Right kidney (tissue), 1 donor: ENCODE measurements around the gene CLSTN2.

Experiments used
- DNase-seq: peaks from one replicate; pipeline ENCODE4 v3.0.0-alpha.2; 2016

The CLSTN2 gene

GRCh38 chr3:140461250-140461649 is 526.3 kb downstream of the CLSTN2 start:
- no peak for DNase-seq

GRCh38 chr3:140463355-140463754 is 528.4 kb downstream of the CLSTN2 start:
- DNase-seq: no peak

DNA sequence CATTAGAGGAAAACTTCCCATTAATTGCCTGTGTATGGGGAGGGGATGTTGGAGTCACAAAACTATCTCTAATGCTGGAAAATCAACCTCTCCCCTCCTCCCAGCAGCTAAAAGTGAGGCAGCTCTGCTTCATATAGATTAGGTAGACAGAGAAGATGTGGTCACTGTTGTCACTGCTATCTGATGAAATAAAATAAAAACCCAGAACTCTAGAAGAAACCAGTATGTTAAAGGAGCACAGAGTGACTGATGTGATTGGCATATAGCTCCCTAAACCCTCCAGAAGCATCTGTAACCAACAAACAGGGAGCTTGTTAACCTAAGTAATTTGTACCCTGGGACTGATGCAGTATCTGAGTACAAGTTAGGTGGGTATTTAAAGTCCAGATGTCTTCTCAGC is 531.0 kb downstream of the CLSTN2 start:
- DNase-seq: no peak

DNA sequence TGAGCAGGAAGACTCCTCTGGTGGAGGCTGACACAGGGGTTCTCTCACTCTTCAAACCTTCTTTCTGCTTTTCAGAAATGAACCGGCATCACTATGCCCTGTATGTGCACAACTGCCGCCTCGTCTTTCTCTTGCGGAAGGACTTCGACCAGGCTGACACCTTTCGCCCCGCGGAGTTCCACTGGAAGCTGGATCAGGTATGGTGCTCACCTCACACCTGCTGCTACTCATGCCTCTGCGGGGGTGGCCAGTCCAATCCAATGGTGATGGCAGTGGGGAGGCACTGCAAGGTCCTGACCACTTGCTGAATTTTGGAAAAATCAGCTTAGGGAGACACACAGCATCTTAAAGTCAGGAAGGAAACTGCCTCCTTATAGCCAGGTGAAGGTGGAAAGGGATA is 531.5 kb downstream of the CLSTN2 start:
- no peak for DNase-seq

- DNase-seq: no peak
These were observed 532.2 kb downstream of the CLSTN2 start for GRCh38 chr3:140467104-140467577.

GRCh38 chr3:140467796-140468315 is 532.9 kb downstream of the CLSTN2 start:
- DNase-seq: no peak

- no peak for DNase-seq
These were observed 533.4 kb downstream of the CLSTN2 start for GRCh38 chr3:140468407-140468806.

DNA sequence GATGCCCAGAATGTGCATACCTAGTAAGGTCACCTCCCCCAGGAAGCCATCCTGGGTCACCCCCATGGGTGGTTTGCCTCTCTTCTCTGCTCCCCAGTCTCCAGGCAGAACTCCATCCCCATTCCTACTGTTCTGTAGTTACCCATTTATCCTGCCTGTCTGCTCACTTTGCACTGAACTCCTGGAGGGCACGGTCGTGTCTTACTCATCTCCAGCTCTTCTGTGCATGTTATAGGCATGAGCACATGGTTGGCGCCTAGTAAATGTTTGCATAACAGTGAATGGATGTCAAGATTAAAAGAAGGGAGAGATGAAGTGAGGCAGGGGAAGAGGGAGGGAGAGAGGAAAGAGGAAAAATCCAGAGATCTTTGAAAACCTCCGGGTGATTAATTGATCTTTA is 534.5 kb downstream of the CLSTN2 start:
- no peak for DNase-seq

- DNase-seq: no peak
These were observed 535.2 kb downstream of the CLSTN2 start for GRCh38 chr3:140470211-140470610.

DNA sequence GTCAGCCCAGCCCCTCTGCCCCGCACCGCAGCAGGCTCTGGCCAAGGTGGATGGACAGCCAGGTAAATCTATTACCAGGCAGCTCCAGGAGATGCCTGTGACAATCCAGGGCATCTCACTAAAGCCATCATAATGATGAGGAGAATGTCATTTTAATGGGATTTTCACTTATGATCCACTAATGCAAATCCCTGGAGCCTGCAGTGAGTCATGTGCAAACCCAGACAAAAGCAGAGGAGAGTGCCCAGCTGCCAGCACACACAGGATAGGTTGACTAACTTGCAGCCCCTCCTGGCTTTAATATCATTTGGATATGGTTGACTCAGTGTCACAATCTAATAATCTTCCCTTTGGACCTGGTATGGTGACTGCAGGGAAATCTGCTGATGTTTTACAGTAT is 536.0 kb downstream of the CLSTN2 start:
- no peak for DNase-seq

DNA sequence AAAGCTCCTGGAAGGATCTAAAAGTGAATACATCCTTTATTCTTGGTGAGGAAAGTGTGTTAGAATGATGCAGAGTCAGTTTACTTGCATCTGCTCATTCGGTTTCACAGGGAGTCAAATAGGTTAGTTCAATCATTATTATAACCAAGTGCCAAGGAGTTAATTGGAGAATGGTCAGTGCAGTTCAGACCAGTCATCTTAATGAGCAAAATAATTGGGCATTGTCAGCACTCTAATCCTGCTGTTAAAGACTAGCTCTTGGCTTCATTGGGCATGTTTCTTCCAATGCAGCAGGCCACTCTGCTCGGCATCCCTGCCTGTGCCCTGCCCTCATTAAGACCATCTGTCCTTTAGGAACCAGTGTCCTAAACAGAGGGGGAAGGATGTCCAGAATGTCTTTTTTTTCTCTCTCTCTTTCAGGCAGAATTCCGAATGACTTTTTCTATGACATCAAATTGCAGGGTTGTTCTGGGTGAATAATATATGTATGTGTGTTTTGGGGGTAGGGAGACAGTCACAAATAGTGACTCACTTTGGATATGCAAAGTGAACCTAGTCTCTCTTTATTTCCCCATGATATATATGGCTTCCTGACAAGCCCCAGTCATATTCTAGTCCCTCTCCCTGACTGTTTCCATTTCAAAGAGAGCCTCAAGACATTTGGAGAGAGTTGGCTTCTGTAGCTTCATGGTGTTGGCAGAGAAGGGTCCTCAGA is 537.5 kb downstream of the CLSTN2 start:
- no peak for DNase-seq

GRCh38 chr3:140487566-140487965 is 552.6 kb downstream of the CLSTN2 start:
- no peak for DNase-seq

DNA sequence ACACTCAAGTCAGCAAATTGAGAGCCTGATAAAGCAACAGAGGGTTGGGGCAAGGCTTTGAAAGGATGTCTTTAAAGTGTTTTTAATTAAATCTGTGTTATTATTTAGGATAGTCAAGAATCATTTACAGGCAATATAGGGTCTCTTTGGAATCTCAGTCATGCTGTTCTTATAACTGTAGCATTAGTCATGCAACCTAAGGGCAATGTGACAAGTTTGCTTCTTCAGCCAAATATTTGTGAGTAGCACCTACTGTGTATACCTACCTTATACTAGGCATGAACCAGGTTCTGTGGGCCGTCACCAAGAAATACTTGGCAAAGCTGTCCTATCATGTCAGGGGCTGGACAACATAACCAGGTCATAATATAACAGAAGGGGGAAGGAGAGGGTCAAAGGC is 558.3 kb downstream of the CLSTN2 start:
- no peak for DNase-seq

DNA sequence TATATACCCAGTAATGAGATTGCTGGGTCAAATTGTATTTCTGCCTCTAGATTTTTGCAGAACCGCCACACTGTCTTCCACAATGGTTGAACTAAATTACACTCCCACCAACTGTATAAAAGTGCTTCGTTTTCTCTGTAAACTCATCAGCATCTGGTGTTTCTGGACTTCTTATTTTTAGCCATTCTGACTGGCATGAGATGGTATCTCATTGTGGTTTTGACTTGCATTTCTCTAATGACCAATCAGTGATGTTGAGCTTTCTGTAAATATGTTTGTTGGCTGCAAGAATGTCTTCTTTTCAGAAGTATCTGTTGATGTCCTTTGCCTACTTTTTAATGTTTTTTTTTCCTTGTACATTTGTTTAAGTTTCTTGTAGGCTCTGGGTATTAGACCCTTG is 560.0 kb downstream of the CLSTN2 start:
- no peak for DNase-seq

- DNase-seq: no peak
These were observed 562.3 kb downstream of the CLSTN2 start for GRCh38 chr3:140497331-140497730.

- DNase-seq: no peak
These were observed 564.3 kb downstream of the CLSTN2 start for GRCh38 chr3:140499114-140499757.

DNA sequence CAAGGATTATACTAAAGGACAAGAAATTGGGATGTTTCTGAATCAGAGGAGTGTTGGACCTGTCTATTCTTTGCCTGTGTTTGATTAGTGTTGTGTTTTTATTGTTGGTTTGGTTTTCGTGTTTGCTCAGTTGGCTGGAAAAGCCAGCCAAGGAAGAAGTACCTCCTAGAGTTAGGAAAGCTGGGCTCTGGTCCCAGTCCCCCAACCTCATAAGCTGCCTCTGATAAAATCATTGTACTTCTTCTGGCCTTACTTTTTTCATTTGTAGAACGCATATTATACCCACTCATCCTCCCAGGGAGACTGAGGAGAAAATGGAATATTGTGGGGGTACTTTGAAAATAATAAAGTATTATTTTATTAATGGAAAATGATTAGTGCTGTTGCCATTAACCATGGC is 565.5 kb downstream of the CLSTN2 start:
- DNase-seq: no peak

GRCh38 chr3:140501061-140501769 is 566.2 kb downstream of the CLSTN2 start:
- no peak for DNase-seq

GRCh38 chr3:140501770-140502364 is 566.9 kb downstream of the CLSTN2 start:
- DNase-seq: no peak

- DNase-seq: no peak
These were observed 570.2 kb downstream of the CLSTN2 start for GRCh38 chr3:140505213-140505612.

DNA sequence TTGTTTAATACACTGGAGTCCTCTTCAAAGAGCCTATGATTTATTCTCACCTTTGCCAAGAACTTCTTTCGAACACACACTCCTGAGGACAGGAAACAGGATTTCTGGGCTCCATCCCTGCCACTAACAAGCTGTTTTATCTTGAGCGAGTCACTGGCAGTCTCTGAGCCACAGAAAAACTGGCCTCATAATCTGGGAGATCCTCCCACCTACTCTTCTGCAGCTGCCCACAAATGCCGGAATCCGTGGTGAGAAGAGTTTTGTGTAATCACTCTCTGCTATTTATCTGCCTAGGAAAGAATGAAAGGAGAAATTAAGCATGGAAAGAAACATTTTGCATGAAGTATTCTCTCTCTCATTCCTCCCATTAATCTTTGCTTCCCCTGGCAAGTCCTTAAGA is 570.9 kb downstream of the CLSTN2 start:
- no peak for DNase-seq

- no peak for DNase-seq
These were observed 573.6 kb downstream of the CLSTN2 start for GRCh38 chr3:140508550-140508949.

GRCh38 chr3:140509534-140509933 is 574.5 kb downstream of the CLSTN2 start:
- DNase-seq: no peak
